ENCODE data around the gene SKAP2.

DNA sequence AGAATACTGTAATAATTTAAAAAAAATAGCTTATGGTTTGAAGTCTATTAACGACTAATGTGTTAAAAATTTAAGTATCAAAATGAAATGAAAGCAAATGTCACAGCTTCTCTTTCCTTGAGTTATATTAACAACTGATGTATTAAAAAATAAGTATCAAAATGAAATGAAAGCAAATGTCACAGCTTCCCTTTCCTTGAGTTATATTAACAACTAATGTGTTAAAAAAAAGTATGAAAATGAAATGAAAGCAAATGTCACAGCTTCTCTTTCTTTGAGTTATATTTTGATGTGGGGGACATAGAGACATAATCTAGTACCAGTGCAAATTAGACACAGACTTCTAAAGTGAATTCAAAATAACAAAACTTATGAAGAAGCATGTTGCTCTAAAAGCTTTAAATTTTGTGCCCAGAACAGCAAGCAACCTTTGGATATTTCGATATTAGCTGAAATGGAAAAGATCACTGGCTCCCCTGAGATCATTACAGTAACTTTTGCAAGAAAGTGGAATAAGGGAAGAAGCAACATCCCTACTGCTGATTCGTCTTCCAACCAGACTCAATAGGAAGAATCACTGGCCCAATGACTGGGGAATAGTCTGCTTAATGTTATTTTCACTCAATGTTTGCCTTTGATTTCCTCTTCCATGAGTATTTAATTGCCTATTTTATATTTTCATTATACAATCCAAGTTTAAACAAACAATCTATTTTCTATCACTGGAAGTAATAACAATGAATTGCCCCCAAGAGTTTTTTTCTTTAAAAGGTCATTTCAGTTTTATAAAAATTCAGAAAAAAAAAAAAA is 8.0 kb downstream of the SKAP2 start:
- TF ChIP-seq, protein P1, sequence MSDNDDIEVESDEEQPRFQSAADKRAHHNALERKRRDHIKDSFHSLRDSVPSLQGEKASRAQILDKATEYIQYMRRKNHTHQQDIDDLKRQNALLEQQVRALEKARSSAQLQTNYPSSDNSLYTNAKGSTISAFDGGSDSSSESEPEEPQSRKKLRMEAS (IDR thresholded peaks at IDR 0.05; ENCODE audit: low read depth): no peak
- TF ChIP-seq POLR2AphosphoS5 (IDR thresholded peaks at IDR 0.05; ENCODE audit: low read depth, low read length) (no peak), RAD21 (IDR thresholded peaks at IDR 0.05; ENCODE audit: low read length) (no peak), TEAD4 (IDR thresholded peaks at IDR 0.05; ENCODE audit: borderline replicate concordance, insufficient read depth) (no peak), RFX5 (IDR thresholded peaks at IDR 0.05; ENCODE audit: low read length) (no peak), ELF1 (IDR thresholded peaks at IDR 0.05) (no peak), TAF1 (IDR thresholded peaks at IDR 0.05; ENCODE audit: borderline replicate concordance, low read depth, low read length) (no peak), YY1 (IDR thresholded peaks at IDR 0.05; ENCODE audit: low read depth) (no peak)
- TF ChIP-seq, protein P2, sequence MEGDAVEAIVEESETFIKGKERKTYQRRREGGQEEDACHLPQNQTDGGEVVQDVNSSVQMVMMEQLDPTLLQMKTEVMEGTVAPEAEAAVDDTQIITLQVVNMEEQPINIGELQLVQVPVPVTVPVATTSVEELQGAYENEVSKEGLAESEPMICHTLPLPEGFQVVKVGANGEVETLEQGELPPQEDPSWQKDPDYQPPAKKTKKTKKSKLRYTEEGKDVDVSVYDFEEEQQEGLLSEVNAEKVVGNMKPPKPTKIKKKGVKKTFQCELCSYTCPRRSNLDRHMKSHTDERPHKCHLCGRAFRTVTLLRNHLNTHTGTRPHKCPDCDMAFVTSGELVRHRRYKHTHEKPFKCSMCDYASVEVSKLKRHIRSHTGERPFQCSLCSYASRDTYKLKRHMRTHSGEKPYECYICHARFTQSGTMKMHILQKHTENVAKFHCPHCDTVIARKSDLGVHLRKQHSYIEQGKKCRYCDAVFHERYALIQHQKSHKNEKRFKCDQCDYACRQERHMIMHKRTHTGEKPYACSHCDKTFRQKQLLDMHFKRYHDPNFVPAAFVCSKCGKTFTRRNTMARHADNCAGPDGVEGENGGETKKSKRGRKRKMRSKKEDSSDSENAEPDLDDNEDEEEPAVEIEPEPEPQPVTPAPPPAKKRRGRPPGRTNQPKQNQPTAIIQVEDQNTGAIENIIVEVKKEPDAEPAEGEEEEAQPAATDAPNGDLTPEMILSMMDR (IDR thresholded peaks at IDR 0.05): no peak
